ENCODE measurements around the gene IQCF2.

GRCh38 chr3:51873253-51873766 is 11.9 kb downstream of the IQCF2 start:
- TF ChIP-seq CTCF (IDR thresholded peaks at IDR 0.05): no peak
- no peak for TF ChIP-seq POLR2A (IDR thresholded peaks at IDR 0.05)
- TF ChIP-seq POLR2AphosphoS5 (IDR thresholded peaks at IDR 0.05): no peak
